Measurements from ENCODE around the gene COMTD1.
"Not testable (repeated sequence)": the region's sequence is repeated elsewhere in the genome, so short reads cannot be mapped to it uniquely, and the experiment has no call there.

Gene COMTD1

GRCh38 chr10:75209921-75210281, 25.9 kb downstream of the COMTD1 start:
- TF ChIP-seq, protein P1, sequence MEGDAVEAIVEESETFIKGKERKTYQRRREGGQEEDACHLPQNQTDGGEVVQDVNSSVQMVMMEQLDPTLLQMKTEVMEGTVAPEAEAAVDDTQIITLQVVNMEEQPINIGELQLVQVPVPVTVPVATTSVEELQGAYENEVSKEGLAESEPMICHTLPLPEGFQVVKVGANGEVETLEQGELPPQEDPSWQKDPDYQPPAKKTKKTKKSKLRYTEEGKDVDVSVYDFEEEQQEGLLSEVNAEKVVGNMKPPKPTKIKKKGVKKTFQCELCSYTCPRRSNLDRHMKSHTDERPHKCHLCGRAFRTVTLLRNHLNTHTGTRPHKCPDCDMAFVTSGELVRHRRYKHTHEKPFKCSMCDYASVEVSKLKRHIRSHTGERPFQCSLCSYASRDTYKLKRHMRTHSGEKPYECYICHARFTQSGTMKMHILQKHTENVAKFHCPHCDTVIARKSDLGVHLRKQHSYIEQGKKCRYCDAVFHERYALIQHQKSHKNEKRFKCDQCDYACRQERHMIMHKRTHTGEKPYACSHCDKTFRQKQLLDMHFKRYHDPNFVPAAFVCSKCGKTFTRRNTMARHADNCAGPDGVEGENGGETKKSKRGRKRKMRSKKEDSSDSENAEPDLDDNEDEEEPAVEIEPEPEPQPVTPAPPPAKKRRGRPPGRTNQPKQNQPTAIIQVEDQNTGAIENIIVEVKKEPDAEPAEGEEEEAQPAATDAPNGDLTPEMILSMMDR (IDR thresholded peaks at IDR 0.05; ENCODE audit: low read depth, low read length): no peak
- DNase-seq (ENCODE audit: low read depth in 2 of 2): peak; percentile 78 to 90
- peak overlapping the region; percentile 90 to 91 for H3K4me3 ChIP-seq (replicated peaks in 1 of 2; ENCODE audit: low read depth in 2 of 2, low read length in 2 of 2)

DNA sequence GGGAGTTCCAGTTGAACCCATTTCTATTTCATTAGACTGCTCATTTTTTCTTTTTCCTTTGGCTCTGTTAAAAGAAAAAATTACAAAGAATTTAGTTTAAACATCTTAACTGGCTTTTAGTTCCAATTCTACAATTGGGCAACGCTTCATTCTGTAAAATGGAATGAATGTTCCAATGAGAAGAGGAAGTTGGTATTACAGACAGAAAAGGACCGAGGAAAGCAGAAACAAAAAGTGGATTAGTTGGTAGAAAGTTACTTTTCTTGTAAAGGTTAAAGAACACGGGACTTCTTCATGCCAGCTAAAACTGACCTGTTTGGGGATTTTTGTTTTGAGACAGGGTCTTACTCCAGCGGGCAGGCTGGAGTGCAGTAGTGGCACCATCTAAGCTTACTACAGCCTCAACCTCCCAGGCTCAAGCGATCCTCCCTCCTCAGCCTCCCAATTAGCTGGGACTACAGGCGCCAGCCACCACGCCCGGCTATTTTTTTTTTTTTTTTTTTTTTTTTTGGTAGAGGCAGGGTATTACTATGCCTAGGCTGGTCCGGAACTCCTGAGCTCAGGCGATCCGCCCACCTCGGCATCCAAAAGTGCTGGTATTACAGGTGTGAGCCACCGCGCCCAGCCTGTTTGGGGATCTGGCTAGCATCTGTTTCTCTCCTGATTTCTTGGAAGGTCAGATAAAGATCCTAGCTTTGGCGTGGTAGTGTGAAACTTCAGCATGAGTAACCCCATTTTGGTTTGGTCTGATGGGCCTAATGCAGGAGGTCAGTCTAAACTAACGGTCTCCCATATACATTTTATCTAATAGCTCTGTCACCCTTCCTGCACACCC, 26.5 kb downstream of the COMTD1 start:
- TF ChIP-seq, protein P1 (IDR thresholded peaks at IDR 0.05; ENCODE audit: low read depth, low read length): no peak
- DNase-seq (ENCODE audit: low read depth in 2 of 2): no peak
- peak overlapping the region; percentile 90 to 91 for H3K4me3 ChIP-seq (replicated peaks in 1 of 2; ENCODE audit: low read depth in 2 of 2, low read length in 2 of 2)

- peak; percentile 62 to 76 for DNase-seq (ENCODE audit: low read depth in 2 of 2)
- TF ChIP-seq, protein P1 (IDR thresholded peaks at IDR 0.05; ENCODE audit: low read depth, low read length): no peak
Observed at GRCh38 chr10:75208181-75208580, 27.6 kb downstream of the COMTD1 start.

GRCh38 chr10:75207857-75208144, 28.0 kb downstream of the COMTD1 start:
- H3K4me3 ChIP-seq (replicated peaks in 1 of 2; ENCODE audit: low read depth in 2 of 2, low read length in 2 of 2): no peak overlapping the region
- DNase-seq (ENCODE audit: low read depth in 2 of 2): no peak
- TF ChIP-seq, protein P1 (IDR thresholded peaks at IDR 0.05; ENCODE audit: low read depth, low read length): no peak

More at GRCh38 chr10:75208181-75208580, 27.6 kb downstream of the COMTD1 start:
- H3K4me3 ChIP-seq (replicated peaks in 1 of 2; ENCODE audit: low read depth in 2 of 2, low read length in 2 of 2): no peak overlapping the region

GRCh38 chr10:75207079-75207856, 28.5 kb downstream of the COMTD1 start:
- TF ChIP-seq, protein P1 (IDR thresholded peaks at IDR 0.05; ENCODE audit: low read depth, low read length): no peak
- no peak overlapping the region for H3K4me3 ChIP-seq (replicated peaks in 1 of 2; ENCODE audit: low read depth in 2 of 2, low read length in 2 of 2)
- DNase-seq (ENCODE audit: low read depth in 2 of 2): no peak

DNA sequence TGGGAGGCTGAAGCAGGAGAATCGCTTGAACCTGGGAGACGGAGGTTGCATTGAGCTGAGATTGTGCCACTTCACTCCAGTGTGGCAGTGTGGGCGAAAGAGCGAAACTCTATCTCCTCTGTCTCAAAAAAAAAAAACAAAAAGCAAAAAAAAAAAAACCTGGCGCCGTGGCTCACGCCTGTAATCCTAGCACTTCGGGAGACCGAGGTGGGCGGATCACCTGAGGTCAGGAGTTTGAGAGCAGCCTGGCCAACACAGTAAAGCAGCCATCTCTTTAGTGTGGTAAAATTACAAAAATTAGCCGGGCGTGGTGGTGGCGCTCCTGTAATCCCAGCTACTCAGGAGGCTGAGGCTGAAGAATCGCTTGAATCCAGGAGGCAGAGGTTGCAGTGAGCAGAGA, 29.1 kb downstream of the COMTD1 start:
- DNase-seq (ENCODE audit: low read depth in 2 of 2); H3K4me3 ChIP-seq (replicated peaks in 1 of 2; ENCODE audit: low read depth in 2 of 2, low read length in 2 of 2): not testable (repeated sequence)

DNA sequence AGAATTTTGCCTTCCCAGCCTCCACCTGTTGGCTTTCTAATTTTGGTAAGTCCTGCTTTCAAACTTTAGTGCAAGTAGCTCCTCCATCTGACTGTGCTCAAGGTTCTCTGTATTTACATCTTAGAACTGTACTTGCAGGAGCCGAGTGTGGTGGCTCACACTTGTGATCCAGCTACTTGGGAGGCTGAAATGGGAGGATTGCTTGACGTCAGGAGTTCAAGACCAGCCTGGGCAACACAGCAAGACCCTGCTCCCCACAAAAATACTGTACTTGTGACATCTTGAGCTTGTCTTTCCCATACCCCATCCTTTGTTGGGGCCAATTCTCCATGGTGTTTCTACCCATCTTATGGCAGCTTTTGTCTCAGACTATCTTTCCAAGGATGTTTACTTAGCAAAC, 29.8 kb downstream of the COMTD1 start:
- DNase-seq (ENCODE audit: low read depth in 2 of 2): no peak
- TF ChIP-seq, protein P1 (IDR thresholded peaks at IDR 0.05; ENCODE audit: low read depth, low read length): no peak
- no peak overlapping the region for H3K4me3 ChIP-seq (replicated peaks in 1 of 2; ENCODE audit: low read depth in 2 of 2, low read length in 2 of 2)
